MM.1S (cell line): ENCODE measurements around the gene TPCN2.

Source experiments
- DNase-seq: peaks from one replicate; pipeline ENCODE4 v3.0.0-alpha.2; 2015
- H2AFZ ChIP-seq: fragments of 300-600 bp; sonication (generic); 2 replicates; pipeline ENCODE4 v1.6.0; 2016; ENCODE audit warnings: antibody characterized with exemption, low read length
- H3F3A ChIP-seq: fragments of 300-600 bp; sonication (generic); 2 replicates; pipeline ENCODE4 v1.6.1; 2016; ENCODE audit warnings: mild to moderate bottlenecking, antibody characterized with exemption, low read length, moderate library complexity, mixed read lengths; ENCODE audit not compliant: insufficient read depth
- H3K27ac ChIP-seq: fragments of 300-600 bp; sonication (generic); 2 replicates; pipeline ENCODE4 v1.5.1; 2016; ENCODE audit warnings: mild to moderate bottlenecking, low read length
- H3K27me3 ChIP-seq: fragments of 300-600 bp; sonication (generic); replicated peaks from 2 replicates; pipeline ENCODE4 v1.6.0; 2016; ENCODE audit warnings: low read length; ENCODE audit not compliant: insufficient read depth
- H3K36me3 ChIP-seq: fragments of 300-600 bp; sonication (generic); replicated peaks from 2 replicates; pipeline ENCODE4 v1.6.1; 2016; ENCODE audit warnings: mild to moderate bottlenecking, low read length, mixed read lengths; ENCODE audit not compliant: insufficient read depth
- H3K4me1 ChIP-seq: fragments of 300-600 bp; sonication (generic); 2 replicates; pipeline ENCODE4 v1.6.1; 2016; ENCODE audit warnings: low read length, mixed read lengths
- H3K4me2 ChIP-seq: fragments of 300-600 bp; sonication (generic); 2 replicates; pipeline ENCODE4 v1.6.0; 2016; ENCODE audit warnings: low read depth, low read length
- H3K4me3 ChIP-seq: fragments of 300-600 bp; sonication (generic); 2 replicates; pipeline ENCODE4 v1.5.1; 2016; ENCODE audit warnings: low read length, mixed read lengths
- H3K79me2 ChIP-seq: fragments of 300-600 bp; sonication (generic); 2 replicates; pipeline ENCODE4 v1.6.1; 2016; ENCODE audit warnings: mixed run types, low read length, mixed read lengths
- H3K9ac ChIP-seq: fragments of 300-600 bp; sonication (generic); 2 replicates; pipeline ENCODE4 v1.6.1; 2016; ENCODE audit warnings: low read length, mixed read lengths
- H3K9me2 ChIP-seq: fragments of 300-600 bp; sonication (generic); replicated peaks from 2 replicates; pipeline ENCODE4 v1.6.1; 2016; ENCODE audit warnings: mild to moderate bottlenecking, low read length, mixed read lengths; ENCODE audit not compliant: insufficient read depth
- H3K9me3 ChIP-seq: fragments of 300-600 bp; sonication (generic); replicated peaks from 2 replicates; pipeline ENCODE4 v1.6.1; 2016; ENCODE audit warnings: mild to moderate bottlenecking, low read length, mixed read lengths; ENCODE audit not compliant: insufficient read depth
- H4K20me1 ChIP-seq: fragments of 300-600 bp; sonication (generic); 2 replicates; pipeline ENCODE4 v1.6.1; 2016; ENCODE audit warnings: mild to moderate bottlenecking, low read length, moderate library complexity, mixed read lengths; ENCODE audit not compliant: insufficient read depth
- EZH2 ChIP-seq: fragments of 300-600 bp; sonication (generic); optimal IDR thresholded peaks from 2 replicates; pipeline ENCODE3; 2017; ENCODE audit warnings: low read depth, mild to moderate bottlenecking, antibody characterized with exemption, low read length, mixed read lengths
- EZH2phosphoT487 ChIP-seq: fragments of 300-600 bp; sonication (generic); IDR thresholded peaks from 2 replicates; pipeline ENCODE4 v1.6.1; 2018; ENCODE audit warnings: antibody characterized with exemption, low read length
- TF ChIP-seq, protein P1 (sequence below): fragments of 300-600 bp; sonication (generic); IDR thresholded peaks from 2 replicates; pipeline ENCODE4 v1.5.1; 2016; ENCODE audit warnings: antibody characterized with exemption, low read length, mixed read lengths

TPCN2 gene

DNA sequence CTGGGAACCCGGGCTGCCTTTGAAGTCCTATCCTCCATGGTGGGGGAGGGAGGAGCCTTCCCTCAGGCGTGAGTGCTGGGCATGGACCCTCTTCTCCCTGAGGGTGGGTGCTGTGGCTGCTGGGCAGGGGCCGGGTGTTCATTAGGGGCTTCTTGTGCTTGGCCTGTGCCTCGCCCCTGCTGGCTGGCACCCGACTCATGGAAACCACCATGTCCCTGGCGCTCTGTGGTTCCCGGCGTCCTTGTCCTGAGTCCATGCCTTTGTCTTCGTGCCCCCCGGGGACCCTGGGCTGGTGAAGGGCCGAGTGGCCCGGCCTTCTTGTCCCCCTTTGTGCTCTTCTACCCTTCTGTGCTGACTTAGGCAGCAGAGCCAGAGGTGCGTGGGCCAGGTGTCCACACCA is 23.2 kb downstream of the TPCN2 start:
- no peaks in the 10 kb centered on the region for H3K79me2 ChIP-seq
- H3K4me1 ChIP-seq = no peaks in the 10 kb centered on the region
- H3K9ac ChIP-seq = no peak overlapping the region
- no peak for DNase-seq
- no peak overlapping the region for H3K27ac ChIP-seq
- no peaks in the 10 kb centered on the region for H3K27me3 ChIP-seq
- H3K4me3 ChIP-seq = no peak overlapping the region
- H3K36me3 ChIP-seq = no peaks in the 10 kb centered on the region
- H4K20me1 ChIP-seq = no peaks in the 10 kb centered on the region
- no peak overlapping the region for H3K4me2 ChIP-seq
- no peaks in the 10 kb centered on the region for H3F3A ChIP-seq
- no peaks in the 10 kb centered on the region for H3K9me3 ChIP-seq
- no peak overlapping the region for H2AFZ ChIP-seq
- TF ChIP-seq EZH2 = no peak
- TF ChIP-seq, protein P1, sequence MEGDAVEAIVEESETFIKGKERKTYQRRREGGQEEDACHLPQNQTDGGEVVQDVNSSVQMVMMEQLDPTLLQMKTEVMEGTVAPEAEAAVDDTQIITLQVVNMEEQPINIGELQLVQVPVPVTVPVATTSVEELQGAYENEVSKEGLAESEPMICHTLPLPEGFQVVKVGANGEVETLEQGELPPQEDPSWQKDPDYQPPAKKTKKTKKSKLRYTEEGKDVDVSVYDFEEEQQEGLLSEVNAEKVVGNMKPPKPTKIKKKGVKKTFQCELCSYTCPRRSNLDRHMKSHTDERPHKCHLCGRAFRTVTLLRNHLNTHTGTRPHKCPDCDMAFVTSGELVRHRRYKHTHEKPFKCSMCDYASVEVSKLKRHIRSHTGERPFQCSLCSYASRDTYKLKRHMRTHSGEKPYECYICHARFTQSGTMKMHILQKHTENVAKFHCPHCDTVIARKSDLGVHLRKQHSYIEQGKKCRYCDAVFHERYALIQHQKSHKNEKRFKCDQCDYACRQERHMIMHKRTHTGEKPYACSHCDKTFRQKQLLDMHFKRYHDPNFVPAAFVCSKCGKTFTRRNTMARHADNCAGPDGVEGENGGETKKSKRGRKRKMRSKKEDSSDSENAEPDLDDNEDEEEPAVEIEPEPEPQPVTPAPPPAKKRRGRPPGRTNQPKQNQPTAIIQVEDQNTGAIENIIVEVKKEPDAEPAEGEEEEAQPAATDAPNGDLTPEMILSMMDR = no peak
- TF ChIP-seq EZH2phosphoT487 = no peak
- H3K9me2 ChIP-seq = no peaks in the 10 kb centered on the region

DNA sequence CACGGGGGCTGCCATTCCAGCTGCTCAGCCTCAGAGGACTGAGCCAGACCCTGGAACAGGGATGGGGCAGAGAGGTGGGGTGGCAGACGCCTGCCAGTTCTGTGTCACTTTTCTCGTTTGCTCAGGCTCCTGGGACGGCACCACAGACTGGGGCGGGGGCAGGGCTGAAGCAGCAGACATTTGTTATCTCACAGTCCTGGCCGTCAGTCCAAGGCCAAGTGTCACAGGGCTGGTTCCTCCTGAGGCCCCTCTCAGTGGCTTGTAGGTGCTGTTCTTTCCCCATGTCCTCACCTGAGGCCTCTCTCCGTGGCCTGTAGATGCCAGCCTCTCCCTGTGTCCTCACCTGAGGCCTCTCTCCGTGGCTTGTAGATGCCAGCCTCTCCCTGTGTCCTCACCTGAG is 24.7 kb downstream of the TPCN2 start:
- Histone ChIP-seq H3K27me3 (no peaks in the 10 kb centered on the region), H3K4me3 (no peak overlapping the region), H3K36me3 (no peaks in the 10 kb centered on the region), H3K4me1 (no peaks in the 10 kb centered on the region), H3F3A (no peaks in the 10 kb centered on the region), H3K9me2 (no peaks in the 10 kb centered on the region), H3K9me3 (no peaks in the 10 kb centered on the region), H2AFZ (no peak overlapping the region), H3K4me2 (no peak overlapping the region), H3K9ac (no peak overlapping the region), H3K79me2 (no peaks in the 10 kb centered on the region), H4K20me1 (no peaks in the 10 kb centered on the region), H3K27ac (no peak overlapping the region)
- TF ChIP-seq EZH2 (no peak), EZH2phosphoT487 (no peak)
- TF ChIP-seq, protein P1 = no peak
- no peak for DNase-seq

DNA sequence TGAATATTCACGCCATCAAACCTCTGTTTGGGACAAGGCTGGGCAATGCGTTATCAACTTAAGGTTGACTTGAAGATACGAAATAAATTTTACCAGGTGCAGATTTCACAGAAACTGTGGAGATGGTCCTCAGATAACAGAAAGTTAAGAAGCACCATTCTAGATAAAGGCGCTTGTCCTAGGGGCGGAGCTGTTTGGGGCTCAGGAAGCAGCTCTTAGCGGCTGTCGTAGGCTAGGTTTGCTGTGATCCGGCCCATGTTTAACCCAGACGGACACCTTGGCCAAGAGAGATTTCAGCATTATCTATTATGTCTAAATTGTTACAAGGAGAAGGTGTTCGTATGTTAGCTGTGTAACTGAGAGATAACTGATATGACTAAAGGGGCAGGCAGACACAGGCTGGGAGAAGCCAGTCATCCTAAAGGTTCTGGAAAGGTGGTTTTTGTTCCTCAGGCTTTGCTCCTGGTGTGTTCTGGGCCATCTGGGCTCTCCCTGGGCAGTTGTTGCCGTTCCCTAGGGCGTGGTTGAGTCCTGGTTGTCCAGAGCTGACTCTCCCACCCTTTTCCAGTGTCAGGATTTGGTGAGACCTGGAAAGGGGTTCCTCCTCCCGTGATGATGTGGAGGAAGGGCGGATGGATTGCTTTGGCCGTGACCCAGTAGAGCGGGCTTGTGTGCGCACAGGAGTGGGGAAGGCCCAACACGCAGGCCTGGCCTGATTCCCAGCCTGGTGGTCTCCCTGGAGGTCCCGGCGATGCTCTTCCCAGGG is 25.8 kb downstream of the TPCN2 start:
- Histone ChIP-seq H3K9me3 (no peaks in the 10 kb centered on the region), H3K79me2 (no peaks in the 10 kb centered on the region), H3K4me3 (no peak overlapping the region), H3K27me3 (no peaks in the 10 kb centered on the region), H3K9ac (no peak overlapping the region), H3F3A (no peaks in the 10 kb centered on the region), H3K36me3 (no peaks in the 10 kb centered on the region), H2AFZ (no peak overlapping the region), H3K4me2 (no peak overlapping the region), H3K27ac (no peak overlapping the region), H4K20me1 (no peaks in the 10 kb centered on the region), H3K4me1 (no peaks in the 10 kb centered on the region), H3K9me2 (no peaks in the 10 kb centered on the region)
- no peak for DNase-seq
- TF ChIP-seq EZH2 (no peak), EZH2phosphoT487 (no peak)
- TF ChIP-seq, protein P1 = no peak
